Daoy (cell line): Measurements from ENCODE around the gene CST9L. TPM values are rescaled to one million over a fixed set of nuclear protein-coding genes. Genes with fewer than 3 reads are reported as not detected.

Source experiments
- total RNA-seq: library from RNA; depleted of rRNA; stranded (reverse); fragments of >200 nt; shearing (Covaris generic); gene quantifications from 2 replicates; pipeline ENCODE4 v1.2.3, GENCODE V29; 2014; rRNA removed

CST9L gene
- total RNA-seq, 1 experiment from 2014 or later = not detected

Other genes starting within 250 kb of the CST9L start
- gene NXT1, start 217.7 kb downstream of the CST9L start, total RNA-seq = 69.6 and 81.5 TPM in 2 replicates
- 5.8 and 8.1 TPM in 2 replicates for gene GZF1, start 206.3 kb downstream of the CST9L start, total RNA-seq
- 4.8 and 5.6 TPM in 2 replicates for gene NAPB, start 147.0 kb downstream of the CST9L start, total RNA-seq
- gene CSTL1, start 128.8 kb downstream of the CST9L start, total RNA-seq = not detected in 2 replicates
- gene CST11, start 115.6 kb downstream of the CST9L start, total RNA-seq = not detected in 2 replicates
- not detected in 2 replicates for gene CST8, start 77.4 kb downstream of the CST9L start, total RNA-seq
- gene CST9, start 37.4 kb upstream of the CST9L start, total RNA-seq = not detected in 2 replicates
- 46.3 and 46.6 TPM in 2 replicates for gene CST3, start 69.5 kb upstream of the CST9L start, total RNA-seq
- gene CST4, start 120.6 kb upstream of the CST9L start, total RNA-seq = not detected in 2 replicates
- gene CST1, start 182.5 kb upstream of the CST9L start, total RNA-seq = not detected in 2 replicates